Stimulated activated CD4-positive, alpha-beta T cell treated with anti-CD3 and anti-CD28 coated beads, Interleukin-2, amount 100 ng/mL, for 24 hours (primary cell): Measurements from ENCODE around the gene SRSF4.

Source experiments
- DNase-seq, 2 donors: peaks; one replicate each; pipeline ENCODE4 v3.0.0-alpha.2; 2020

Gene SRSF4

GRCh38 chr1:29200906-29201594 is 19.4 kb upstream of the SRSF4 start:
- no peak for DNase-seq

DNA sequence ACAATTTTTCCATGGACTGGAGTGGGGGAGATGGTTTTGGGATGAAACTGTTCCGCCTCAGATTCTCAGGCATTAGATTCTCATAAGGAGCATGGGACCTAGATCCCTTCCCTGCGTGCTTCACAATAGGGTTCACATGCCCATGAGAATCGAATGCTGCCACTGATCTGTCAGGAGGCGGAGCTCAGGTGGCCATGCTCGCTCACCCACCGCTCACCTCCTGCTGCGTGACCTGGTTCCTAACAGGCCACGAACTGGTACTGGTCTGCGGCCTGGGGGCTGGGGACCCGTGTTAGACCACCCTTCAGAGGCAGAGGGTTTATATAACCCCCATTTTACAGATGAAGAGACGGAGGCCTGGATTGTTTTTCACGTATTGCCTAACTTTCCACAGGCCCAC is 16.3 kb upstream of the SRSF4 start:
- no peak for DNase-seq

- DNase-seq = peak in 1 of 2 donors; percentile 12
Observed at GRCh38 chr1:29197590-29197924, 15.9 kb upstream of the SRSF4 start.

DNA sequence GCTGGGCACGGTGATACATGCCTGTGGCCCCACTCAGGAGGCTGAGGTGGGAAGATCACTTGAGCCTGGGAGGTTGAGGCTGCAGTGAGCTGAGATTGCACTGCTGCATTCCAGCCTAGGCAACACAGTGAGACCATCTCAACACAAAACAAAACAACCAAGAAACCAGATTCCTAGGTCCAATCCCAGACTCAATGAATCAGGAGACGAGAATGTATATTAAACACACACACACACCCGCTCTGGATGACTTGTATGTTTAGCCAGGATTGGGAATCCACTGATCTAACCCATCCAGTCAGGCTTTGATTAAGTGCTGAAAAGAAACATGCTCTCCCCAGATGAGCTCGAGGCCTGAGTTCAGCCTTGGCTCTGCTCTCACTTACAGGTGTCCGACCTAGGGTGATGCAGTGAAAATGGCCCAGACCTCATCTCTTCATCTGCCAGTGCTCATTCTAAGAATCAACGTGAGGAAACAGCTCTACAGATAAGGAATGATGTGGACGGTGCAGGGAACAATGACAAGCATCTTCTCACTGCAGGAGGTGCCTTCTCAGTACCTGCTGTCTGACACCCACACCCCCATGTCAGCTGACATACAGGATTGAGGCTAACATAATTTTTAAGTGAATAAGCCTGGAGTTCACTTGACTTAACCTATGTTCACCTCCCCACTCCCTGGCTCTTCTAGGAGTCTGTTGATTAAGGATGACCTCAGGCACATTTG is 15.3 kb upstream of the SRSF4 start:
- no peak for DNase-seq

- DNase-seq = no peak
Observed at GRCh38 chr1:29195881-29196291, 14.2 kb upstream of the SRSF4 start.

DNA sequence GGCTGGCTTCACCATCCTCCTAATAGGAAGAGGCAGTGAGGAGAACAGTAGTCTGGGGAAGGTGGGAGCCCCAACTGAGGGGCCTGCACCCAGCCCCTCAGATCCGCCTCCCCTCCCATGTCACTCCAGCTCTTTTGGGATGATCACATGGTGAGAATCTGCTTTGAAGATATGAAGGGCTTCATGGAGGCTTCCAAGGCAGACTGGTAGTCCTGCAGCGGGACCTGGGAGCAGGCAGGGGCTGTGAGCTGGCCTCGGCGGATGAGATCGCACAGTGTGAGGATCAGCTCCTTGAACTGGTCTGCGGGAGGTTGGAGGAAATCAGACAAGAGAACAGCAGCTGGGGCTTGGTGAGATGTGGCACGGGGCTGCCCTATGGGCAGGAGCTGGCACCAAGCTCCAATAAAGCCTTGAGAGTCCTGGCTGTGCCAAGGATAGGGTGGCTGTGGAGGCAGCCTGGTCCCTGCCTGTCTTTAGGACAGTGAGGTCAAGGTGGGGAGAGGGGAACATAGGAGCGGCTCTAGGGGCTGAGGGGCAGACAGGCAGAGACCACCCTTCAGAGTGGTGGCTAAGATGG is 12.3 kb upstream of the SRSF4 start:
- no peak for DNase-seq

- no peak for DNase-seq
Observed at GRCh38 chr1:29190718-29191117, 9.0 kb upstream of the SRSF4 start.

DNA sequence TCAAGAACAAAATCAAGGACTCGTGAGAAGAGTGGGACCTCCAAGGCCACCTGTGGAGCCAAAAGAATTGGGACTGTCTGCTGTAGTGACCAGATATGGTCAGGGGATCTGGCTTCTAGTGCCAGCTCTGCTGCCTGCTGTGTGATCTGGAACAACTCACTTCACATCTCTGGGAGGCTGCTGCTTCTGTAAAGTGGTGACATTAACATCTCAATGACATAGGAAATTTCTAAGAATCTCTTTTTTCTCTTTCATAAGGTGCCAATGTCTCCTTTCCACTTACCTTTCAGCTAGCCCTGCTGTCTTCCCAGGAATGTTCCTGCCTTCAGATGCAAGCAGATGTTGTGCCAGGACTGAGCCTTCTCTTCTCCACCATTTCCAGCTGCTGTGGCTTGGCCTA is 5.0 kb upstream of the SRSF4 start:
- DNase-seq = no peak

- DNase-seq = no peak
Observed at GRCh38 chr1:29186252-29186651, 4.6 kb upstream of the SRSF4 start.

- no peak for DNase-seq
Observed at GRCh38 chr1:29183287-29183686, 1.6 kb upstream of the SRSF4 start.

- peak in 1 of 2 donors; percentile 25 for DNase-seq
Observed at GRCh38 chr1:29180497-29181412, 945 bp downstream of the SRSF4 start.

GRCh38 chr1:29179641-29180184 is 2.0 kb downstream of the SRSF4 start:
- DNase-seq = no peak

DNA sequence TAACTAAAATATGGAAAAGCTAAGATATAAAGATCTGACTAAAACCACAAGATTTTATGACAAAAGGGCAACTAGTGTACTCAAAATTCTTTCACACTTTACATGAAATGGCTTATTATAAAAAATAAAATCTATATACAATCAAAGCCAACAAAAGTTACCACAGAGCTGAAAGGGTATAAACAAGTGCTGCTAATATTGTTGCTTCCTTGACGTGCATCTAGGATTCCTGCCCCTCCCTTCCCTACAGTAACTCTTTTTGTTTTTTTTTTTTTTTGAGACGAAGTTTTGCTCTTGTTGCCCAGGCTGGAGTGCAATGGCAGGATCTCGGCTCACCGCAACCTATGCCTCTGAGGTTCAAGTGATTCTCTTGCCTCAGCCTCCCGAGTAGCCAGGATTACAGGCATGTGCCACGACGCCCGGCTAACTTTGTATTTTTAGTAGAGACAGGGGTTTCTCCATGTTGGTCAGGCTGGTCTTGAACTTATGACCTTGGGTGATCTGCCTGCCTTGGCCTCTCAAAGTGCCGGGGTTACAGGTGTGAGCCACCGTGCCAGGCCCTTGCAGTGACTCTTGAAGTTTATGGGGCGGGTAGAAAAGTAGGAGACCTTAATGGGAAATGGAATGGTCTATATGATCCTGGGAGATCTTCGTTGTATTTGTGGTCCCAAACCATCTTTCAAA is 4.5 kb downstream of the SRSF4 start:
- DNase-seq = no peak

DNA sequence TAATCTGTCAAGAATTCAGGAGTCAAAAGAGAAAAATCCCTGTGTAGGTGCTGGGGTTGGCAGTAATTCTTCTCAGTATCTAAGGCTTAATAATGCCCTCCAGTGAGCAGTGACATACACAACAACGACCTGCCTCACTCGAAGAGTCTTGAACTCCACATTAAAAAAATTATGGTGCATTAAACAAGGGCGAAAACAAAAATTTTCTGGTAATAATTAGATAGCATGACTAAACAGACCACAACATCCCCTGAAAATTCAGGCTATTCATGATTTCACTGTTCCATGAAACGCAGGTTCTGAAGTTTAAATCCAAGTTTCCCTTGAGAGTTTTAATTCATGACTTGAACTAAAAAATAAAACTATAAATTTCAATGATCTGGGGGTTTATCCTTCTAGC is 5.1 kb downstream of the SRSF4 start:
- no peak for DNase-seq

- no peak for DNase-seq
Observed at GRCh38 chr1:29172415-29172939, 9.2 kb downstream of the SRSF4 start.

DNA sequence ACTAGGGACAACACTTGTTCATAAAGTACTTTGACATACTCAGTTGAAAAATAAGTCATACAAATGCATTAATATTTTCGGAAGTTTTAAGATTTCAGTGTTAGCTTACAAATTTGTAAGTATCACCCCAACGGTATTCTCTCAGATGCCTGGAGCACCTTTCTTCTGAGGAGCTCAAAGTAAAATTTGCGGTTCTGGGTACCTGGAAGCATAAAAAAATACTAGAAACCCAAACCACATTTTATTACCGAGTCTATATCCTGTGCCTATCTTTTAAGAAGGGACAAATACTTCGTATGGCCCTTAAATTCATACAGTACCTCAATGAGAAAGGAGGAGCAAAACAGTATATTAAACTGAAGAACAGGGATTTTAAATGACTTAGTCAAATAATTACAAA is 10.2 kb downstream of the SRSF4 start:
- DNase-seq = no peak

- no peak for DNase-seq
Observed at GRCh38 chr1:29171089-29171488, 10.6 kb downstream of the SRSF4 start.

GRCh38 chr1:29169976-29170375 is 11.7 kb downstream of the SRSF4 start:
- no peak for DNase-seq

DNA sequence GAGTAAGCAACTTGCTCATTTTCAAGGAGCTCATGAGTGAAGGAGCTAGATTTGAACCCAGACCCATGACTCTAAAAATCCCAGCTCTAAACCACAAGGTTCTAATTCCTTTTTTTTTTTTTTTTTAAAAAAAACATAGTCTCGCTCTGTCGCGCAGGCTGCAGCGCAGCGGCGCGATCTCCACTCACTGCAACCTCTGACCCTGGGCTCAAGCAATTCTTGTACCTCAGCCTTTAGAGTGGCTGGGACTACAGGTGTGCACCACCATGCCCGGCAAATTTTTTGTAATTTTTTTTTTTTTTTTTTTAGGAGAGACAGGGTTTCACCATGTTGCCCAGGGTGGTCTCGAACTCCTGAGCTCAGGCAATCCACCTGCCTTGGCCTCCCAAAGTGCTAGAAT is 13.8 kb downstream of the SRSF4 start:
- no peak for DNase-seq

DNA sequence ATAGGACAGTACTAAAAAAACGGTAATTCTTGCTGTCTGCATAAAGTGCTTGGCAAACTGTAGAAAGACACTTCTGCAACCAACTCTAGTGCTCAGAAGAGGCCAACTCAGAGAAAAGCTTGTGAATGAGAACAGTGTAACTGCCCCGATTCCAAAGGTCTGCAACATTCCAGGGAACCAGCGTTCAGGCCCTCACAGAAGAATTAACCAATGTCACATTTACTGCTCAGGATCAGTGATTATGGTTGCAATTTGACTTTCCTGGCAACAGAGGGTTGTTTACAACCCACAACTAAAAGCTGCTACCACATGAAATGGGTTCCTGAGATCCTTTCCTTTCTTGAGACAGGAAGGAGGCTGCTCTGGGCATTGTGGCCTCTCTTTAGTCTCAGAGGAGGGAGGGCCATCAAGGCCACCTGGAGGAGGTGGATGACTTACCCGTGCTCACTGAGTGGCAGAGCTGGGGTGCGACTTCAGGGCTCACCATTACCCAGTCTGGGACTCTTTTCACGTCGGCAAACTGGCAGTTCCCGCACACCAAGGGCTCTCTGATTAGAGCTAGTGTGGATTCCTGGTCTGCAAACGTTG is 15.3 kb downstream of the SRSF4 start:
- no peak for DNase-seq

DNA sequence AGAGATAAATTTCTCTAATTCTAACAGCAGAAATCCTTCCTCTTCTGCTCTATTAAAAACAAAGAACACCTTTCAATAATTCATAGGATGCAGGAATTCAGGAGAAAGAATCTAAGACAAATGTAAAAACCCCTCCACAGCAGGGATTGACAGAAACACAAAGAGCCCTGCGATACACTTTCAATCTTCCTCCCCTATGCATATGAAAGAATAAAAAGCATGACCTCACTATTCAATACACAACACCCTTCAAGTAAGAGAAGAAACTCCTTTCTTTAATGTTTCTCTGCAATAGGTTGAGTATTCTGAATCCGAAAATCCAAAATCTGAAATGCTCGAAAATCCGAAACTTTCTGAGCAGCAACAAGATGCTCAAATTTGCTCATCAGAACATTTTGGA is 17.1 kb downstream of the SRSF4 start:
- no peak for DNase-seq
